SK-N-SH treated with all-trans-retinoic acid at 6 μM for 48 hours (cell line): ENCODE measurements around the gene TTC38.

ENCODE experiments used
- ATAC-seq: fragments of 200-7000 bp; cut with Tn5 transposase; 3 replicates; pipeline ENCODE4 v1.9.1; 2020; ENCODE audit warnings: mild to moderate bottlenecking, moderate library complexity
- ARNTL ChIP-seq: fragments of 450-650 bp; formaldehyde crosslinking; IDR thresholded peaks from 2 replicates; pipeline ENCODE4 v1.5.0; 2020; ENCODE audit warnings: low read depth, mild to moderate bottlenecking, moderate library complexity, borderline replicate concordance
- BACH2 ChIP-seq: fragments of 250-450 bp; sonication (Bioruptor Pico); IDR thresholded peaks from 2 replicates; pipeline ENCODE4 v1.9.0; 2021; ENCODE audit warnings: mild to moderate bottlenecking, borderline replicate concordance
- CSDC2 ChIP-seq: fragments of 250-450 bp; sonication (Bioruptor Pico); IDR thresholded peaks from 2 replicates; pipeline ENCODE4 v1.5.0; 2020; ENCODE audit warnings: mild to moderate bottlenecking, moderate library complexity
- ESRRG ChIP-seq: fragments of 250-450 bp; sonication (Bioruptor Pico); IDR thresholded peaks from 2 replicates; pipeline ENCODE4 v1.6.1; 2021; ENCODE audit warnings: mild to moderate bottlenecking
- ISL1 ChIP-seq: fragments of 250-450 bp; sonication (Bioruptor Pico); IDR thresholded peaks from 2 replicates; pipeline ENCODE4 v2.1.2; 2022; ENCODE audit warnings: mild to moderate bottlenecking, moderate library complexity
- OSR1 ChIP-seq: fragments of 250-450 bp; sonication (Bioruptor Pico); IDR thresholded peaks from 2 replicates; pipeline ENCODE4 v1.8.0; 2022; ENCODE audit warnings: moderate library complexity, mild to moderate bottlenecking, inconsistent platforms
- PPARA ChIP-seq: fragments of 250-450 bp; sonication (Bioruptor Pico); IDR thresholded peaks from 2 replicates; pipeline ENCODE4 v1.5.0; 2020; ENCODE audit warnings: mild to moderate bottlenecking, borderline replicate concordance
- RARB ChIP-seq: fragments of 250-450 bp; sonication (Bioruptor Pico); IDR thresholded peaks from 2 replicates; pipeline ENCODE4 v1.8.0; 2021; ENCODE audit warnings: mild to moderate bottlenecking, moderate library complexity
- SNAI2 ChIP-seq: fragments of 250-450 bp; sonication (Bioruptor Pico); IDR thresholded peaks from 2 replicates; pipeline ENCODE4 v1.5.0; 2020; ENCODE audit warnings: mild to moderate bottlenecking, moderate library complexity
- TCF4 ChIP-seq: fragments of 250-450 bp; sonication (Bioruptor Pico); IDR thresholded peaks from 2 replicates; pipeline ENCODE4 v1.8.0; 2021; ENCODE audit warnings: mild to moderate bottlenecking, moderate library complexity, borderline replicate concordance
- TOX ChIP-seq: fragments of 250-450 bp; sonication (Bioruptor Pico); IDR thresholded peaks from 2 replicates; pipeline ENCODE4 v1.8.0; 2021; ENCODE audit warnings: mild to moderate bottlenecking, moderate library complexity, borderline replicate concordance
- ZFP3 ChIP-seq: fragments of 250-450 bp; sonication (Bioruptor Pico); IDR thresholded peaks from 2 replicates; pipeline ENCODE4 v1.5.0; 2020; ENCODE audit warnings: mild to moderate bottlenecking, moderate library complexity
- ZFP30 ChIP-seq: fragments of 450-650 bp; formaldehyde crosslinking; IDR thresholded peaks from 2 replicates; pipeline ENCODE4 v1.5.0; 2022; ENCODE audit warnings: mild to moderate bottlenecking, moderate library complexity
- ZNF565 ChIP-seq: fragments of 450-650 bp; formaldehyde crosslinking; conservative IDR thresholded peaks from 2 replicates; pipeline ENCODE4 v1.5.0; 2020; ENCODE audit warnings: low read depth, mild to moderate bottlenecking, moderate library complexity
- ZNF70 ChIP-seq: fragments of 450-650 bp; formaldehyde crosslinking; IDR thresholded peaks from 2 replicates; pipeline ENCODE4 v1.5.0; 2020; ENCODE audit warnings: mild to moderate bottlenecking, moderate library complexity
- ZNF8 ChIP-seq: fragments of 450-650 bp; formaldehyde crosslinking; IDR thresholded peaks from 2 replicates; pipeline ENCODE4 v1.5.0; 2020; ENCODE audit warnings: mild to moderate bottlenecking, moderate library complexity
- TF ChIP-seq, protein P1 (sequence below): fragments of 250-450 bp; sonication (Bioruptor Pico); IDR thresholded peaks from 2 replicates; pipeline ENCODE4 v1.5.1; 2021; ENCODE audit warnings: mild to moderate bottlenecking, moderate library complexity
- TF ChIP-seq, protein P2 (sequence below): fragments of 250-450 bp; sonication (Bioruptor Pico); IDR thresholded peaks from 2 replicates; pipeline ENCODE4 v1.5.1; 2020; ENCODE audit warnings: low read depth, mild to moderate bottlenecking, moderate library complexity
- TF ChIP-seq, protein P3 (sequence below): fragments of 250-450 bp; sonication (Bioruptor Pico); IDR thresholded peaks from 2 replicates; pipeline ENCODE4 v1.8.0; 2020; ENCODE audit warnings: mild to moderate bottlenecking, moderate library complexity, borderline replicate concordance
- TF ChIP-seq, protein P4 (sequence below): fragments of 250-450 bp; sonication (Bioruptor Pico); IDR thresholded peaks from 2 replicates; pipeline ENCODE4 v1.5.0; 2020; ENCODE audit warnings: mild to moderate bottlenecking, moderate library complexity
- TF ChIP-seq, protein P5 (sequence below): fragments of 250-450 bp; sonication (Bioruptor Pico); IDR thresholded peaks from 2 replicates; pipeline ENCODE4 v1.8.0; 2021; ENCODE audit warnings: low read depth, mild to moderate bottlenecking, moderate library complexity, borderline replicate concordance

TTC38 gene

DNA sequence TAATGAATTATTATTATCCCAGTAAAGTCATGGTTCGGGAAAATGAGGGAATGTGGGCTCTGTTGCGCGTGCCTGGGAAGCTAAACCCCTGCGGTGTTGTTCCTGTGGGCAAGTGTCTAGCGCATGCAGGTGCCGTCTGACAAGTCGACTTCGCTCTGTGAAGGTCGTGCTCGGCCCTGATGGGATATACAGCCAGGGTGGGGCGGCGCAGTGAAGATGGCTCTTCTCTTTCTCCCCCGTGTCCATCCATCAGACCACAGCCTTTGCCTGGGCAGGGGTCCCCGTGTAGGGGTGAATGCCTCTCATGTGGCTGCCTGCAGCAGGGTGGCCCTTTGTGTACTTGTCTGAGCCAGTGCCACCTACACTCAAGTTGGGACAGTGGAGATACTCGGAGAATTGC is 54.9 kb downstream of the TTC38 start:
- no peak for ATAC-seq
- no peak for TF ChIP-seq ZNF8 (CRISPR knock-in tag)
- TF ChIP-seq ISL1 (CRISPR knock-in tag) = no peak
- TF ChIP-seq TCF4 = no peak
- no peak for TF ChIP-seq PPARA (CRISPR knock-in tag)
- TF ChIP-seq OSR1 (CRISPR knock-in tag) = no peak
- no peak for TF ChIP-seq ARNTL (CRISPR knock-in tag)
- TF ChIP-seq, protein P1, sequence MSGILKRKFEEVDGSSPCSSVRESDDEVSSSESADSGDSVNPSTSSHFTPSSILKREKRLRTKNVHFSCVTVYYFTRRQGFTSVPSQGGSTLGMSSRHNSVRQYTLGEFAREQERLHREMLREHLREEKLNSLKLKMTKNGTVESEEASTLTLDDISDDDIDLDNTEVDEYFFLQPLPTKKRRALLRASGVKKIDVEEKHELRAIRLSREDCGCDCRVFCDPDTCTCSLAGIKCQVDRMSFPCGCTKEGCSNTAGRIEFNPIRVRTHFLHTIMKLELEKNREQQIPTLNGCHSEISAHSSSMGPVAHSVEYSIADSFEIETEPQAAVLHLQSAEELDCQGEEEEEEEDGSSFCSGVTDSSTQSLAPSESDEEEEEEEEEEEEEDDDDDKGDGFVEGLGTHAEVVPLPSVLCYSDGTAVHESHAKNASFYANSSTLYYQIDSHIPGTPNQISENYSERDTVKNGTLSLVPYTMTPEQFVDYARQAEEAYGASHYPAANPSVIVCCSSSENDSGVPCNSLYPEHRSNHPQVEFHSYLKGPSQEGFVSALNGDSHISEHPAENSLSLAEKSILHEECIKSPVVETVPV (CRISPR knock-in tag) = no peak
- TF ChIP-seq TOX (CRISPR knock-in tag) = no peak
- TF ChIP-seq ZNF565 (CRISPR knock-in tag) = no peak
- no peak for TF ChIP-seq SNAI2
- TF ChIP-seq ESRRG (CRISPR knock-in tag) = no peak
- no peak for TF ChIP-seq BACH2
- TF ChIP-seq, protein P2, sequence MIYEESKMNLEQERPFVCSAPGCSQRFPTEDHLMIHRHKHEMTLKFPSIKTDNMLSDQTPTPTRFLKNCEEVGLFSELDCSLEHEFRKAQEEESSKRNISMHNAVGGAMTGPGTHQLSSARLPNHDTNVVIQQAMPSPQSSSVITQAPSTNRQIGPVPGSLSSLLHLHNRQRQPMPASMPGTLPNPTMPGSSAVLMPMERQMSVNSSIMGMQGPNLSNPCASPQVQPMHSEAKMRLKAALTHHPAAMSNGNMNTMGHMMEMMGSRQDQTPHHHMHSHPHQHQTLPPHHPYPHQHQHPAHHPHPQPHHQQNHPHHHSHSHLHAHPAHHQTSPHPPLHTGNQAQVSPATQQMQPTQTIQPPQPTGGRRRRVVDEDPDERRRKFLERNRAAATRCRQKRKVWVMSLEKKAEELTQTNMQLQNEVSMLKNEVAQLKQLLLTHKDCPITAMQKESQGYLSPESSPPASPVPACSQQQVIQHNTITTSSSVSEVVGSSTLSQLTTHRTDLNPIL (CRISPR knock-in tag) = no peak
- TF ChIP-seq, protein P3, sequence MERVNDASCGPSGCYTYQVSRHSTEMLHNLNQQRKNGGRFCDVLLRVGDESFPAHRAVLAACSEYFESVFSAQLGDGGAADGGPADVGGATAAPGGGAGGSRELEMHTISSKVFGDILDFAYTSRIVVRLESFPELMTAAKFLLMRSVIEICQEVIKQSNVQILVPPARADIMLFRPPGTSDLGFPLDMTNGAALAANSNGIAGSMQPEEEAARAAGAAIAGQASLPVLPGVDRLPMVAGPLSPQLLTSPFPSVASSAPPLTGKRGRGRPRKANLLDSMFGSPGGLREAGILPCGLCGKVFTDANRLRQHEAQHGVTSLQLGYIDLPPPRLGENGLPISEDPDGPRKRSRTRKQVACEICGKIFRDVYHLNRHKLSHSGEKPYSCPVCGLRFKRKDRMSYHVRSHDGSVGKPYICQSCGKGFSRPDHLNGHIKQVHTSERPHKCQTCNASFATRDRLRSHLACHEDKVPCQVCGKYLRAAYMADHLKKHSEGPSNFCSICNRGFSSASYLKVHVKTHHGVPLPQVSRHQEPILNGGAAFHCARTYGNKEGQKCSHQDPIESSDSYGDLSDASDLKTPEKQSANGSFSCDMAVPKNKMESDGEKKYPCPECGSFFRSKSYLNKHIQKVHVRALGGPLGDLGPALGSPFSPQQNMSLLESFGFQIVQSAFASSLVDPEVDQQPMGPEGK (CRISPR knock-in tag) = no peak
- TF ChIP-seq ZFP30 (CRISPR knock-in tag) = no peak
- TF ChIP-seq ZNF70 = no peak
- TF ChIP-seq, protein P4, sequence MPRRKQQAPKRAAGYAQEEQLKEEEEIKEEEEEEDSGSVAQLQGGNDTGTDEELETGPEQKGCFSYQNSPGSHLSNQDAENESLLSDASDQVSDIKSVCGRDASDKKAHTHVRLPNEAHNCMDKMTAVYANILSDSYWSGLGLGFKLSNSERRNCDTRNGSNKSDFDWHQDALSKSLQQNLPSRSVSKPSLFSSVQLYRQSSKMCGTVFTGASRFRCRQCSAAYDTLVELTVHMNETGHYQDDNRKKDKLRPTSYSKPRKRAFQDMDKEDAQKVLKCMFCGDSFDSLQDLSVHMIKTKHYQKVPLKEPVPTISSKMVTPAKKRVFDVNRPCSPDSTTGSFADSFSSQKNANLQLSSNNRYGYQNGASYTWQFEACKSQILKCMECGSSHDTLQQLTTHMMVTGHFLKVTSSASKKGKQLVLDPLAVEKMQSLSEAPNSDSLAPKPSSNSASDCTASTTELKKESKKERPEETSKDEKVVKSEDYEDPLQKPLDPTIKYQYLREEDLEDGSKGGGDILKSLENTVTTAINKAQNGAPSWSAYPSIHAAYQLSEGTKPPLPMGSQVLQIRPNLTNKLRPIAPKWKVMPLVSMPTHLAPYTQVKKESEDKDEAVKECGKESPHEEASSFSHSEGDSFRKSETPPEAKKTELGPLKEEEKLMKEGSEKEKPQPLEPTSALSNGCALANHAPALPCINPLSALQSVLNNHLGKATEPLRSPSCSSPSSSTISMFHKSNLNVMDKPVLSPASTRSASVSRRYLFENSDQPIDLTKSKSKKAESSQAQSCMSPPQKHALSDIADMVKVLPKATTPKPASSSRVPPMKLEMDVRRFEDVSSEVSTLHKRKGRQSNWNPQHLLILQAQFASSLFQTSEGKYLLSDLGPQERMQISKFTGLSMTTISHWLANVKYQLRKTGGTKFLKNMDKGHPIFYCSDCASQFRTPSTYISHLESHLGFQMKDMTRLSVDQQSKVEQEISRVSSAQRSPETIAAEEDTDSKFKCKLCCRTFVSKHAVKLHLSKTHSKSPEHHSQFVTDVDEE = no peak
- no peak for TF ChIP-seq ZFP3 (CRISPR knock-in tag)
- TF ChIP-seq CSDC2 (CRISPR knock-in tag) = no peak
- no peak for TF ChIP-seq RARB (CRISPR knock-in tag)

DNA sequence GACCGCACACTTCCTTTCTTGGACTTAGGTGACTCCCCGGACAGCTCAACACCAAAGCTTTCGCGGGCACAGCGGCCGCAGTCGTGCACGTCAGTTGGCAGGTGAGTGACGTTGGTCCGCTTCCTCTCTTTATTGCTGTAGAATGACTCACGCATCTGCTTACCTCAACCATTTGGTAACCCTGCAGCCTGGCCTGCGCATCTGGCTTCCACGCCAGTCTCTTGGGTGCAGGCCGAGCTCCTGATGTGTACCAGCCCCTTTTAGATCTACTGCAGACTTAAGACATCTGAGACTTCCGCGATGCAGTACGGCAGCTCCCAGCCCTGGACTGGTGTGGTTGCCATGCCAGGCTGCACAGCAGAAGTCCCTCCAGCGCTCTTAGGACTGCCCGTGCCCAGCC is 55.4 kb downstream of the TTC38 start:
- TF ChIP-seq ZFP3 (CRISPR knock-in tag) (no peak), PPARA (CRISPR knock-in tag) (no peak), SNAI2 (no peak), ZNF70 (no peak), ISL1 (CRISPR knock-in tag) (no peak), ZFP30 (CRISPR knock-in tag) (no peak), OSR1 (CRISPR knock-in tag) (no peak)
- TF ChIP-seq, protein P2 (CRISPR knock-in tag) = no peak
- TF ChIP-seq, protein P5, sequence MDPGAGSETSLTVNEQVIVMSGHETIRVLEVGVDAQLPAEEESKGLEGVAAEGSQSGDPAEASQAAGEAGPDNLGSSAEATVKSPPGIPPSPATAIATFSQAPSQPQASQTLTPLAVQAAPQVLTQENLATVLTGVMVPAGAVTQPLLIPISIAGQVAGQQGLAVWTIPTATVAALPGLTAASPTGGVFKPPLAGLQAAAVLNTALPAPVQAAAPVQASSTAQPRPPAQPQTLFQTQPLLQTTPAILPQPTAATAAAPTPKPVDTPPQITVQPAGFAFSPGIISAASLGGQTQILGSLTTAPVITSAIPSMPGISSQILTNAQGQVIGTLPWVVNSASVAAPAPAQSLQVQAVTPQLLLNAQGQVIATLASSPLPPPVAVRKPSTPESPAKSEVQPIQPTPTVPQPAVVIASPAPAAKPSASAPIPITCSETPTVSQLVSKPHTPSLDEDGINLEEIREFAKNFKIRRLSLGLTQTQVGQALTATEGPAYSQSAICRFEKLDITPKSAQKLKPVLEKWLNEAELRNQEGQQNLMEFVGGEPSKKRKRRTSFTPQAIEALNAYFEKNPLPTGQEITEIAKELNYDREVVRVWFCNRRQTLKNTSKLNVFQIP (CRISPR knock-in tag) = no peak
- TF ChIP-seq, protein P4 = no peak
- ATAC-seq = no peak
